ENCODE results near the gene FBXL19. TPM values are rescaled to one million over a fixed set of nuclear protein-coding genes. Genes with fewer than 3 reads are reported as not detected.
A peak's percentile ranks its signal among the peaks of the same experiment; 100 is the strongest.

FBXL19 gene
- total RNA-seq, 1 experiment from 2014 or later = 58.5 TPM

DNA sequence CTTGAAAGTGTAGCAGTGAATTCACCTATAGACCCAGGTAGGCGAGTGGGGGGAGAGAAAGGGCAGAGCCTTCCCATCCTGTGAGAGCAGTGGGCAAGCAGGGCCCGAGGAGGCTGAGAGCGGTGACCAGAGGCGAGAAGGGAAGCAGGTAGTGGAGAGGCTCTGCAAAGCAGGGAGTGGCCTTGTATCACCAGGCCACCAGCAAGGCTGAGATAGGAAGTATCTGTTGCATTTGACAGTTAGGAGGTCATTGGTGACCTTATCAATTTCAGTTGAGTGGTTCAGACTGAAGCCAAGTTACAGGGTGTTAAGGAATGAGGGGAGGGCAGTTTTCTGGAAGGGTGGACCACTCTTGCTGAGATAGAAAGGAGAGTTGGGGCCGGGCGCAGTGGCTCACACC lies 51.0 kb downstream of the FBXL19 start:
- in situ Hi-C loops (cut with HindIII; ENCODE audit: low pct_unique_long_range_greater_than_20kb, low sequenced_read_pairs) = no loop called here
- DNase-seq (ENCODE audit: low read depth) = no peak

DNA sequence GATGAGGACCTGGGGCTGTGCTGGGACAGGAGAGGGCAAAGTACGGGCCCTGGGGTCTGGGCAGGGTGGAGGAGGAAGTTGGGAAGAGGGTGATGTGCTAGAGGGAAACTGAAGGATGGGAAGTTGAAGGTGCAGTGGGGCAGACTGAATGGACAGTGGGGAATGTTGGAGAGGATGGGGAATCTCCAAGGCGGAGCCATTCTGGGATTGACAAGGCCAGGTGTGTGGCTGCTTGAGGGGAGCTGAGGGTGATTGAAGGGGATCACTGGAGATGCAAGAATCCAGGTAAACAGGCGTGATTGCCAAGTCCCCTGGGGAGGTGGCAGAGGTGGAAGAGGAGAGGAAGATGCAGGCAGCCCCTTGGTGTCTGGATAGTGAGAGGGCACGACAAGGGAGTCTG lies 53.1 kb downstream of the FBXL19 start:
- no peak for DNase-seq (ENCODE audit: low read depth)
- in situ Hi-C loops (cut with HindIII; ENCODE audit: low pct_unique_long_range_greater_than_20kb, low sequenced_read_pairs) = no loop called here

DNA sequence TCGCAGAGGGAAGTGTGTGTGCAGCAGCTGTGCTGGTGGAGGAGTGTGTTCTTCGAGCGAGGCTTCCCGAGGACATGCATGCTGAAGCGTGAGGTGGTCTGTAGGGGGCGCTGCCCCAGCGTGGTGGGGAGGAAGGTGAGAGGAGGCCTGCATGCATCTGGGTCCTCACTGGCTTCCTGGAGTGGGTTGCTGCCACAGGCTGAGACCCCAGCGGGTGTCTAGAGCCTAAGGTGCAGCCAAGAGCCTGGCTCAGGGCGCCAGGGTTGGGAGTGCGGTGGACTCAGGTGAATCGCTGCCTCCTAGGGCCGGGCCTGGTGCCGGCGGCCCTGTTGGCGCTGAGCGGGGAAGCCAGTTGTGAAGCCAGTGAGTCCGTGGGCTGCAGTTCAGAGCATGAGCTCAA lies 54.1 kb downstream of the FBXL19 start:
- in situ Hi-C loops (cut with HindIII; ENCODE audit: low pct_unique_long_range_greater_than_20kb, low sequenced_read_pairs) = no loop called here
- no peak for DNase-seq (ENCODE audit: low read depth)

DNA sequence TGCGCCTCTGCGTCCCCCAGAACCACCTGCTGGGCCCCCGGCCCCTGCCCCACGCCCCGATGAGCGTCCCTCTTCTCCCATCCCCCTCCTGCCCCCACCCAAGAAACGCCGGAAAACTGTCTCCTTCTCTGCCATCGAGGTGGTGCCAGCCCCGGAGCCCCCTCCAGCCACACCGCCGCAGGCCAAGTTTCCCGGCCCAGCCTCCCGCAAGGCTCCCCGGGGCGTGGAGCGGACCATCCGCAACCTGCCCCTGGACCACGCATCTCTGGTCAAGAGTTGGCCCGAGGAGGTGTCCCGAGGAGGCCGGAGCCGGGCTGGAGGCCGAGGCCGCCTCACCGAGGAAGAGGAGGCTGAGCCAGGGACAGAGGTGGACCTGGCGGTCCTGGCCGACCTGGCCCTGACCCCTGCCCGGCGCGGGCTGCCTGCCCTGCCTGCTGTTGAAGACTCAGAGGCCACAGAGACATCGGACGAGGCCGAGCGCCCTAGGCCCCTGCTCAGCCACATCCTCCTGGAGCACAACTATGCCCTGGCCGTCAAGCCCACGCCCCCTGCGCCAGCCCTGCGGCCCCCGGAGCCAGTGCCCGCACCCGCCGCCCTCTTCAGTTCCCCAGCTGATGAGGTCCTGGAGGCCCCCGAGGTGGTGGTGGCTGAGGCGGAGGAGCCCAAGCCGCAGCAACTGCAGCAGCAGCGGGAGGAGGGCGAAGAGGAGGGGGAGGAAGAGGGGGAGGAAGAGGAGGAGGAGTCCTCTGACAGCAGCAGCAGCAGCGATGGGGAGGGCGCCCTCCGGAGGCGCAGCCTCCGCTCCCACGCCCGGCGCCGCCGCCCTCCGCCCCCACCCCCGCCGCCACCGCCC lies 56.0 kb downstream of the FBXL19 start:
- DNase-seq (ENCODE audit: low read depth) = no peak
- in situ Hi-C loops (cut with HindIII; ENCODE audit: low pct_unique_long_range_greater_than_20kb, low sequenced_read_pairs) = no loop called here

DNA sequence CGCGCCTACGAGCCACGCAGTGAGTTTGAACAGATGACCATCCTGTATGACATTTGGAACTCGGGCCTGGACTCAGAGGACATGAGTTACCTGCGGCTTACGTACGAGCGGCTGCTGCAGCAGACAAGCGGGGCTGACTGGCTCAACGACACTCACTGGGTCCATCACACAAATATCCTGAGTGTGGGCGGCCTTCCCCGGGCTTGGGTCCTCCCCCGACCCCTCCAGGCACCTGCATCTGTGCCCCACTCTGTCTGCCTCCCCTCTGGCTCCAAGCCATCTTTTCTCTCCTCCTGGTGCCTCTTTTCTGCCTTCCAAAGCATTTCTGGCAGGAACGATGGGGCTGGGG lies 56.6 kb downstream of the FBXL19 start:
- no peak for DNase-seq (ENCODE audit: low read depth)
- in situ Hi-C loops (cut with HindIII; ENCODE audit: low pct_unique_long_range_greater_than_20kb, low sequenced_read_pairs) = no loop called here

DNA sequence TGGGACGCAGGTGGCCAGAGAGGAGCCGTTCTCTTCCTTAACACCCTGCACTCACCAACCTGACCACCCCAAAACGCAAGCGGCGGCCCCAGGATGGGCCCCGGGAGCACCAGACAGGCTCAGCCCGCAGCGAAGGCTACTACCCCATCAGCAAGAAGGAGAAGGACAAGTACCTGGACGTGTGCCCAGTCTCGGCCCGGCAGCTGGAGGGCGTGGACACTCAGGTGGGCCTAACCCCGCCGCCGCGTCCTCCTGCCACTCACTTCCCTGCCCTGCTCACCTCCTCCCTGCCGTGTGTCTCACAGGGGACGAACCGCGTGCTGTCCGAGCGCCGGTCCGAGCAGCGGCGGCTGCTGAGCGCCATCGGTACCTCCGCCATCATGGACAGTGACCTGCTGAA lies 57.1 kb downstream of the FBXL19 start:
- DNase-seq (ENCODE audit: low read depth) = no peak
- in situ Hi-C loops (cut with HindIII; ENCODE audit: low pct_unique_long_range_greater_than_20kb, low sequenced_read_pairs) = no loop called here

DNA sequence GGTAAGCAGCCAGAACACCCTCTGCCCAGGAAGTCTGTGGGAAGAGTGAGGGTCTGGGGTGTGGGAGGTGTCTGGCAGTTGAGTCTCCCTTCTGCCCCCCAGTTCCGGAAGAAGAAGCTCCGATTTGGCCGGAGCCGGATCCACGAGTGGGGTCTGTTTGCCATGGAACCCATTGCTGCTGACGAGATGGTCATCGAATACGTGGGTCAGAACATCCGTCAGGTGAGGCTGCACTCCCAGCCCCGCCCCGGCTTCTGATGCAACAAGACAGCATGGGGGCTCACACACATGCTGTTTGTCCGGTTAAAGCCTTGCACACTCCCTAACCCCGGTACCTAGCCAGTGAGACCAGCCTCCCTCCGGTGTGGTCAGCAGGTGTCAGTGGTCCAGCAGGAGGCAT lies 57.6 kb downstream of the FBXL19 start:
- DNase-seq (ENCODE audit: low read depth) = no peak
- in situ Hi-C loops (cut with HindIII; ENCODE audit: low pct_unique_long_range_greater_than_20kb, low sequenced_read_pairs) = no loop called here

DNA sequence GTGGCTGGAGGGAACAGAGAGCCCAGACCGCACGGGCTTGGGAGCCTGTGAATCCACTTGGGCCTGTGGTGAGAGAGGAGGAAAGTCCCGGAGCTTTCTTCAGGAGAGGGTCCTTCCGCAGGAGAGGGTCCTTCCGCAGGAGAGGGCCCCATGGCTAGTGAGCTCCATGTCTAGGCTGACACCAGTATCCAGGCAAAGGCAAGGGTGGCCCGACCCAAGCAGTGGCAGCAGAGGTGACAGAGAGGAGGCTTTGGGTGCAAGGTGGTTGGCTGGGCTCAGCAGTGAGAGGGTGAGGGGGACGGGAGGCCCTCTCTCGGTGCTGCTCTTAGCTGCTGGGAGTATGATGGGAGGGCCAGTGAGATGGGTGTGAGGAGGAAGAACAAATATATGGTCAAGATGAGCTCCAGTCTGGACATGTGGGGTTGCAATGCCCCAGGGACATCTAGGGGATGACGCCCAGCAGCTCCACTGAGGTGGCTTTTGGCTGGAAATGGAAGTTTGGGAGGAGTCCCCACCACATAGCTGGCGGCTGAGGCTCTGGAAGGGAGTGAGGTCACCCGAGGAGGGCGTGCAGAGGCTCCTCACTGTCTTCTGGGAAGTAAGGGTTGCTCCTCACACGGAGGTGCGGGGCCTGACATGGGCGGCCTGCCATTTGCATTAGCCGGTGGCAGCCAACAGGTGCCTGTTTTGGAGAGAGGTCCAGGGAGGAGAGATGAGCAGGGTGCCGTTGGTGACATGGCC lies 59.3 kb downstream of the FBXL19 start:
- no peak for DNase-seq (ENCODE audit: low read depth)
- in situ Hi-C loops (cut with HindIII; ENCODE audit: low pct_unique_long_range_greater_than_20kb, low sequenced_read_pairs) = no loop called here

DNA sequence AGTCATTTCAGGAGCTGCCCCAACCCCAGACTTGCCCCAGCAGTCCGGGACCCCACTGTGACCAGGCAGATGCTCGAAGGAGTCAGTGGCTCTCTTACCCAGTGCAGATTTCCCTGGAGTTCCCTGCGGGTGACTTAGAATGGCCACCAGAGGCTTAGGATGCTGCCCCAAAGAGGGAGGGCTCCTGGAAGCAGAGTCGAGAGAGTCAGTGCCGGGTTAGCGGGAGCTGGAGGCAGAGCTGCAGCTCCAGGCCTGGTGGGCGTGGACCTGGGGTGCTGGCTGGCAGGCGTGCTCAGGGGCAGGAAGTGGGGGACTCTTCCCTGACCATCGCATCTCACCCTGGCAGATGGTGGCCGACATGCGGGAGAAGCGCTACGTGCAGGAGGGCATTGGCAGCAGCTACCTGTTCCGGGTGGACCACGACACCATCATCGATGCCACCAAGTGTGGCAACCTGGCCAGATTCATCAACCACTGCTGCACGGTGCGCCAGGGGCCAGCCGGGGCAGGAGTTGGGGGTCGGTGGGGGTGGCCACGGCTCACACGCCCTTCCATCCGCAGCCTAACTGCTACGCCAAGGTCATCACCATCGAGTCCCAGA lies 60.0 kb downstream of the FBXL19 start:
- DNase-seq (ENCODE audit: low read depth) = no peak
- in situ Hi-C loops (cut with HindIII; ENCODE audit: low pct_unique_long_range_greater_than_20kb, low sequenced_read_pairs) = no loop called here

DNA sequence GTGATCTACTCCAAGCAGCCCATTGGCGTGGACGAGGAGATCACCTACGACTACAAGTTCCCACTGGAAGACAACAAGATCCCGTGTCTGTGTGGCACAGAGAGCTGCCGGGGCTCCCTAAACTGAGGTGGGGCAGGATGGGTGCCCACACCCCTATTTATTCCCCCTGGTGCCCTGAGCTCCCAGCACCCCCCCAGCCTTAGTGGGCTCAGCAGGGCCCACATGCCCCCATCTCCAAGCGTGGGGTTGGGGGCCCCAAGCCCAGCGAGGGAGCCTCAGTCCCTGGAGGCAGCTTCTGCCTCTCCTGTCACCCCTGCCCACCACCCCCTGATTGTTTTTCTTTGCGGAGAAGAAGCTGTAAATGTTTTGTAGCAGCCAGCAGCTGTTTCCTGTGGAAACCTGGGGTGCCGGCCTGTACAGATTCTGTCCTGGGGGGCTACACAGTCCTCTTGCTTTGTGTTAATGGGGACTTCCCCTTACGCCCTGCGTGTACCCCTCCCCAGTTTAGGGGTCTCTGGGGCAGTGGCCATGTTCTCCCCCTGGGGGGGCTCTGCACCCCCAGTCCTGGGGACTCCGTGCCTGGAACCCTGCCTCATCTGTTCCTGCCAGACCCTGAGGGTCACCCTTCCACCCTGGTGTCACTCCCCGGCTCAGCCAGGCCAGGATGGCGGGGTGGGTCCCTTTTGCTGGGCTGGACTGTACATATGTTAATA lies 60.7 kb downstream of the FBXL19 start:
- in situ Hi-C loops (cut with HindIII; ENCODE audit: low pct_unique_long_range_greater_than_20kb, low sequenced_read_pairs) = no loop called here
- no peak for DNase-seq (ENCODE audit: low read depth)

DNA sequence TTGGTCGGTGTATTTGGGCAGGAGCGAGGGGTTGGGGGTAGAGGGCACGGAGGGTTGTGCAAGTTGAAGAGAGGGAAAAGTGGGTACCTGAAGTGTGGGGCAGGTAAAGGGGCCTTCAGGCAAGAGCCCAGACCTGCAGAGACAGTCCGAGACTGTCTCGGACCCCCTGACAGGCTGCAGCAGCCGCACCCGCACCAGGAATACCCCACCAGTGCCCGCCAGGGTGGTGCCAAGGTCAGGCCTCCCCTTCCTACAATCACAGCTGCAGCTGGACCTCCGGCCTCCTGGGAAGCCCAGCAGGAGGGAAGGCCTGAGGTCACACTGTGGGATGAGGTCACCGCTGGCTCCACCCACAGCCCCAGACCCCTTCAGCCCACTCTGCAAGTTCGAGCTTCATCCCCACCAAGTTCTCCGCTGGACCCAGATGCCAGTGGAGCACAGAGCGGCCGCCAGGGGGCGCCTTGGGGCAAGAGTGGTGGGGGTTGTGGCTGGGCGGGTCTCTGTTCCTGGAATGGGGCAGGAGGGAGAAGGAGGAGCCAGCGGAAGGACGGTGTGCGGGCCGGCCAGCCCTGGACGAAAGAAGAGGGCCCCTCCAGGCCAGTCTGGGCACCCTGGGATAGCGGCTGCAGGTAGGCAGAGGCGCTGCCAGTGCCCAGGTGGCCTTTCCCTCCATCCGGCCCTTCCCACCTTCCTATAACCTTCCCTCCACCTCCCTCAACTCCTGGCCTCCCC lies 61.5 kb downstream of the FBXL19 start, which contains the start of gene HSD3B7:
TSS of gene HSD3B7 (plus strand) at position 539 of the 732 bp plus-strand sequence. CDS start 452 bp downstream, outside the sequence.
- peak; percentile 82 for DNase-seq (ENCODE audit: low read depth)
- in situ Hi-C loops (cut with HindIII; ENCODE audit: low pct_unique_long_range_greater_than_20kb, low sequenced_read_pairs) = no loop called here

DNA sequence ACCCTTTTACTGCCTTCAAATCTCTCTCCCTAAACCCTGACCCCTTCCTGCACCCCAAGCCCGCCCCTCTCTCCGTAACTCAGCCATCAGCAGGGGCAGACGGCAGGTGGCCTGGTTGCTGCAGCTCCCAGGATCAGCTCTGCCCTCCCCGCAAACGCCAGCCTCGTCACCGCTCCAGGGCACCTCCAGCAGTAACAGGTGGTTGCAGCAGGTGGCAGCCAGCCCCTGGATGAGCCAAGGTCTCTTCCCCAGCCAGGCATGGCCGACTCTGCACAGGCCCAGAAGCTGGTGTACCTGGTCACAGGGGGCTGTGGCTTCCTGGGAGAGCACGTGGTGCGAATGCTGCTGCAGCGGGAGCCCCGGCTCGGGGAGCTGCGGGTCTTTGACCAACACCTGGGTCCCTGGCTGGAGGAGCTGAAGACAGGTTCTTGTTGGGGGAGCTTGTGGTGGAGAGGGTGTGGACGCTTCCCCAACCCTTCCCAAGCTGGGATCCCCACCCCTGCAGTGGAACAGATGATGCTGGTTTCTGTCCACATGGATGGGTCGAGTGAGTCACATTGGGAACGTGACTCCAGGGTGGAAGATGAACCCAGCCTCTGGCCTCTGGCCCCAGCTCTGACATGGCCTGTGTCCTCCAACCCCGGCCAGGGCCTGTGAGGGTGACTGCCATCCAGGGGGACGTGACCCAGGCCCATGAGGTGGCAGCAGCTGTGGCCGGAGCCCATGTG lies 62.2 kb downstream of the FBXL19 start:
- peak; percentile 79 for DNase-seq (ENCODE audit: low read depth)
- in situ Hi-C loops (cut with HindIII; ENCODE audit: low pct_unique_long_range_greater_than_20kb, low sequenced_read_pairs) = no loop called here

DNA sequence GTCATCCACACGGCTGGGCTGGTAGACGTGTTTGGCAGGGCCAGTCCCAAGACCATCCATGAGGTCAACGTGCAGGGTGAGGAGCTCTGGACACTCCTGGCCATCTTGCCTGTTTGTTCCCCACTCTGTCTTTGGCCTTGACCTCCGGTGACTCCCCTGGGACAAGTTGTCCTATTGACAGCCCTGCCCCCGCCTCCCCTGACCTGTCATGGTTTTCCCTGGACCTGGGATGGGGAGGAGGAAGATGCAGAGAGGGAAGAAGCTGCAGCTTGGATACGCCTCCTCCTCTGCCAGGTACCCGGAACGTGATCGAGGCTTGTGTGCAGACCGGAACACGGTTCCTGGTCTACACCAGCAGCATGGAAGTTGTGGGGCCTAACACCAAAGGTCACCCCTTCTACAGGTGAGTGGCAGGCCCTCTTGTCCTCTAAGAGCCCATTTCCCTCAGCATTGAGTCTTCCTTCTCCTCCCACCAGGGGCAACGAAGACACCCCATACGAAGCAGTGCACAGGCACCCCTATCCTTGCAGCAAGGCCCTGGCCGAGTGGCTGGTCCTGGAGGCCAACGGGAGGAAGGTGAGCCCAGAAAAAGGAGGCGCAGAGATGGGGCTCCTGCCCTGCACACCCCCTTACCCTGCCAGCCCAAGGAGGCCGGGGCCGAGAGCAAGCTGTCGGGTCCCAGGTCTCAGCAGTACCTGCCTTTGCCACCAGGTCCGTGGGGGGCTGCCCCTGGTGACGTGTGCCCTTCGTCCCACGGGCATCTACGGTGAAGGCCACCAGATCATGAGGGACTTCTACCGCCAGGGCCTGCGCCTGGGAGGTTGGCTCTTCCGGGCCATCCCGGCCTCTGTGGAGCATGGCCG lies 63.0 kb downstream of the FBXL19 start:
- in situ Hi-C loops (cut with HindIII; ENCODE audit: low pct_unique_long_range_greater_than_20kb, low sequenced_read_pairs) = no loop called here
- no peak for DNase-seq (ENCODE audit: low read depth)

DNA sequence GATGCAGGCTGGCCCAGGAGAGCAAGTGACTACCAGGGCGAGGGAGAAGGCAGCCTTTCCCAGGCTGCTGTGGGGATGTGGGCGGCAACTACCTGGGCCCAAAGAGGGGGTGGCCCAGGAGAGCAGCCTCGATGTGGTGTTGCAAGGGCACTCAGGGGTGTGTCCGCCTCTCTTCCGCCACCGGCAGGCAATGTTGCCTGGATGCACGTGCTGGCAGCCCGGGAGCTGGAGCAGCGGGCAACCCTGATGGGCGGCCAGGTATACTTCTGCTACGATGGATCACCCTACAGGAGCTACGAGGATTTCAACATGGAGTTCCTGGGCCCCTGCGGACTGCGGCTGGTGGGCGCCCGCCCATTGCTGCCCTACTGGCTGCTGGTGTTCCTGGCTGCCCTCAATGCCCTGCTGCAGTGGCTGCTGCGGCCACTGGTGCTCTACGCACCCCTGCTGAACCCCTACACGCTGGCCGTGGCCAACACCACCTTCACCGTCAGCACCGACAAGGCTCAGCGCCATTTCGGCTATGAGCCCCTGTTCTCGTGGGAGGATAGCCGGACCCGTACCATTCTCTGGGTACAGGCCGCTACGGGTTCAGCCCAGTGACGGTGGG lies 64.3 kb downstream of the FBXL19 start:
- DNase-seq (ENCODE audit: low read depth) = no peak
- in situ Hi-C loops (cut with HindIII; ENCODE audit: low pct_unique_long_range_greater_than_20kb, low sequenced_read_pairs) = no loop called here

DNA sequence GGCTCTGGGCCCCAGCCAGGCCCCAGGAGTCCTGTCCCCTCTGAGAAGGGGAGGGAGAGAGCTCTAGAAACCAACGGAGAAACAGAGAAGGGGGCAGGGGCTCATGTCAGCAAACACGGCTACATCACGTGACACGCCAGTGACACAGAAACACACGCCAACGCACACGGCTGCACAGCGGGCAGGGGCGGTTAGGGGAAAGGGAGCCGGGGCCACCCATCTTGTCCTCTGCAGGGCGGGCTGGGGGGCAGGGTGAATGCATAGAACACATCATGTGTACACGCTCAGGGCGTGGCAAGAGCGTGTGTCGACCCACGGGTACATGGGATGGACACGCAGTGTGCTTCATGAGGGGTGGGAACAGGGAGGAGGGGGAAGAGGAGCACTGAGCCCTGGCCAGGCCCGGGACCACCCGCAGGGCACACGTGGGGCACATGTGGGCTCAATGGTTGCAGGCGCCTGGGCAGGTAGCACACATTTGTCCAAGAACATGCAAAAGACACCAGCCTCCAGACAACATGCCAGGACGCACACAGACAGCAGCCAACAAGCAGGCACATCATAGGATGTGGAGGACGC lies 66.2 kb downstream of the FBXL19 start:
- in situ Hi-C loops (cut with HindIII; ENCODE audit: low pct_unique_long_range_greater_than_20kb, low sequenced_read_pairs) = no loop called here
- no peak for DNase-seq (ENCODE audit: low read depth)

DNA sequence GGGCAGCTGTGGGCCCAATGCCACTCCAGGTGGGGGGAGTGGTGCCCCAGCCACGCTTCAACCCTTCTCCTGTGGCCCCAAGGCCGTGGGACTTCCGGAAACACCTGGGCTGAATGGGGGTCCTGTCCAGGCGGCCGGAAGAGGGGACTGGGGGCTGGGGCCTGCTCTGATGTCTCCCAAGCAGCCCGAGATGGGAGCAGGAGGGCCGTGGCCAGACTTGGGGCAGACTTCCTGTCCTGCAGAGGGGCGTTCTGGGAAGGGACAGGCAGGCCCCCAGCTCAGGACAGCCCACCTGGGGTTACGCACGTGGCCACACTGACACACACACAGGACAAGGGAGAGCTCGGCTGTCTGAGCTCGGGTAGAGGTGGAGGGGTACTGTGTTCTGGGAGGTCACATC lies 66.7 kb downstream of the FBXL19 start:
- DNase-seq (ENCODE audit: low read depth) = no peak
- in situ Hi-C loops (cut with HindIII; ENCODE audit: low pct_unique_long_range_greater_than_20kb, low sequenced_read_pairs) = no loop called here
